Progenitor cell of endocrine pancreas (in vitro differentiated cells): ENCODE measurements around the gene PTPRD. TPM values are rescaled to one million over a fixed set of nuclear protein-coding genes. Genes with fewer than 3 reads are reported as not detected.

Source experiments
- DNase-seq: peaks from one replicate; pipeline ENCODE4 v3.0.0; 2021; ENCODE audit warnings: low spot score; ENCODE audit not compliant: unreplicated experiment
- H3K27ac Mint-ChIP-seq: 2 replicates; pipeline ENCODE4 v1.8.0; 2021; ENCODE audit warnings: mild to moderate bottlenecking, moderate library complexity, mixed read lengths
- H3K27me3 Mint-ChIP-seq: 2 replicates; pipeline ENCODE4 v1.8.0; 2021; ENCODE audit warnings: mixed read lengths
- H3K36me3 Mint-ChIP-seq: 2 replicates; pipeline ENCODE4 v1.8.0; 2022; ENCODE audit warnings: mixed read lengths; ENCODE audit not compliant: insufficient read depth
- H3K4me1 Mint-ChIP-seq: 2 replicates; pipeline ENCODE4 v1.8.0; 2021; ENCODE audit warnings: low read depth, mixed read lengths
- H3K4me3 Mint-ChIP-seq: 2 replicates; pipeline ENCODE4 v1.8.0; 2021; ENCODE audit warnings: low read depth, mild to moderate bottlenecking, moderate library complexity, mixed read lengths
- H3K9me3 Mint-ChIP-seq: 2 replicates; pipeline ENCODE4 v1.8.0; 2021; ENCODE audit warnings: low read depth, mixed read lengths
- total RNA-seq: library from RNA; stranded (reverse); gene quantifications from 2 replicates; pipeline ENCODE4 v1.2.1, GENCODE V29; 2021
- TF ChIP-seq, protein P1 (sequence below): fragments of 200-600 bp; sonication (generic); IDR thresholded peaks from one replicate; pipeline ENCODE4 v1.5.0; 2021; ENCODE audit warnings: antibody characterized with exemption, mild to moderate bottlenecking; ENCODE audit not compliant: unreplicated experiment

The PTPRD gene
- total RNA-seq, 1 donor from 2014 or later = 124 TPM

GRCh38 chr9:9216934-9217333, 1395.9 kb downstream of the PTPRD start:
- H3K27ac Mint-ChIP-seq = no peak overlapping the region
- no peak for DNase-seq
- H3K4me3 Mint-ChIP-seq = no peak overlapping the region
- no peaks in the 10 kb centered on the region for H3K36me3 Mint-ChIP-seq
- peaks cover 18% of the 10 kb centered on the region for H3K4me1 Mint-ChIP-seq
- no peaks in the 10 kb centered on the region for H3K9me3 Mint-ChIP-seq
- no peaks in the 10 kb centered on the region for H3K27me3 Mint-ChIP-seq
- TF ChIP-seq, protein P1, sequence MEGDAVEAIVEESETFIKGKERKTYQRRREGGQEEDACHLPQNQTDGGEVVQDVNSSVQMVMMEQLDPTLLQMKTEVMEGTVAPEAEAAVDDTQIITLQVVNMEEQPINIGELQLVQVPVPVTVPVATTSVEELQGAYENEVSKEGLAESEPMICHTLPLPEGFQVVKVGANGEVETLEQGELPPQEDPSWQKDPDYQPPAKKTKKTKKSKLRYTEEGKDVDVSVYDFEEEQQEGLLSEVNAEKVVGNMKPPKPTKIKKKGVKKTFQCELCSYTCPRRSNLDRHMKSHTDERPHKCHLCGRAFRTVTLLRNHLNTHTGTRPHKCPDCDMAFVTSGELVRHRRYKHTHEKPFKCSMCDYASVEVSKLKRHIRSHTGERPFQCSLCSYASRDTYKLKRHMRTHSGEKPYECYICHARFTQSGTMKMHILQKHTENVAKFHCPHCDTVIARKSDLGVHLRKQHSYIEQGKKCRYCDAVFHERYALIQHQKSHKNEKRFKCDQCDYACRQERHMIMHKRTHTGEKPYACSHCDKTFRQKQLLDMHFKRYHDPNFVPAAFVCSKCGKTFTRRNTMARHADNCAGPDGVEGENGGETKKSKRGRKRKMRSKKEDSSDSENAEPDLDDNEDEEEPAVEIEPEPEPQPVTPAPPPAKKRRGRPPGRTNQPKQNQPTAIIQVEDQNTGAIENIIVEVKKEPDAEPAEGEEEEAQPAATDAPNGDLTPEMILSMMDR = no peak

GRCh38 chr9:9215050-9215449, 1397.8 kb downstream of the PTPRD start:
- Mint-ChIP-seq H3K27me3 (no peaks in the 10 kb centered on the region), H3K4me3 (no peak overlapping the region), H3K4me1 (peaks cover 18% of the 10 kb centered on the region), H3K36me3 (no peaks in the 10 kb centered on the region), H3K9me3 (no peaks in the 10 kb centered on the region), H3K27ac (no peak overlapping the region)
- no peak for DNase-seq
- TF ChIP-seq, protein P1 = no peak

- Mint-ChIP-seq H3K27ac (no peak overlapping the region), H3K27me3 (no peaks in the 10 kb centered on the region), H3K36me3 (no peaks in the 10 kb centered on the region), H3K4me3 (no peak overlapping the region), H3K4me1 (peaks cover 18% of the 10 kb centered on the region), H3K9me3 (no peaks in the 10 kb centered on the region)
- TF ChIP-seq, protein P1 = no peak
- DNase-seq = no peak
Measured at GRCh38 chr9:9214066-9214465, 1398.7 kb downstream of the PTPRD start.

- TF ChIP-seq, protein P1 = no peak
- no peak for DNase-seq
- Mint-ChIP-seq H3K4me3 (no peak overlapping the region), H3K9me3 (no peaks in the 10 kb centered on the region), H3K27me3 (no peaks in the 10 kb centered on the region), H3K4me1 (peaks cover 18% of the 10 kb centered on the region), H3K36me3 (no peaks in the 10 kb centered on the region), H3K27ac (no peak overlapping the region)
Measured at GRCh38 chr9:9212963-9213362, 1399.8 kb downstream of the PTPRD start.

- H3K4me1 Mint-ChIP-seq = peaks cover 8% of the 10 kb centered on the region
- no peak for DNase-seq
- H3K27me3 Mint-ChIP-seq = no peaks in the 10 kb centered on the region
- TF ChIP-seq, protein P1 = no peak
- no peaks in the 10 kb centered on the region for H3K9me3 Mint-ChIP-seq
- H3K27ac Mint-ChIP-seq = no peak overlapping the region
- H3K4me3 Mint-ChIP-seq = no peak overlapping the region
- H3K36me3 Mint-ChIP-seq = no peaks in the 10 kb centered on the region
Measured at GRCh38 chr9:9202276-9202675, 1410.5 kb downstream of the PTPRD start.
